ENCODE measurements around the gene MSANTD1. TPM values are rescaled to one million over a fixed set of nuclear protein-coding genes. Genes with fewer than 3 reads are reported as not detected.

The MSANTD1 gene
- total and polyA plus RNA-seq, 10 of the 15 experiments (the other 5 are each of a cell fraction or from before 2014, with no cell fraction given) = 0.07 to 0.87 (median 0.22) TPM; not detected in 2

- TF ChIP-seq SMAD5 (IDR thresholded peaks at IDR 0.05; ENCODE audit: low read depth) = no peak
- no peak for TF ChIP-seq BACH1 (IDR thresholded peaks at IDR 0.05; ENCODE audit: borderline replicate concordance)
- ChIA-PET SMC1A (ENCODE audit: uncharacterized antibody, unreplicated experiment) (interaction anchor here (1.1 to 2.2 kb wide), 4 partner anchors 18 to 42 kb away, joined by 3 to 8 read pairs (median 4); no protein-coding TSS in a partner anchor), CTCF (no interaction called here), POLR2A (no interaction called here), RAD21 (ENCODE audit: unreplicated experiment) (no interaction called here)
- Histone ChIP-seq H3K4me2 (ENCODE audit: control insufficient read depth, insufficient read depth) (no peak overlapping the region), H3K27ac (ENCODE audit: control insufficient read depth, insufficient read depth) (no peak overlapping the region), H3K4me1 (ENCODE audit: control insufficient read depth, insufficient read depth, low read length) (peaks cover 16% of the 10 kb centered on the region), H3K36me3 (ENCODE audit: control insufficient read depth in 2 of 2, insufficient read depth in 2 of 2, low read length in 1 of 2) (no peaks in the 10 kb centered on the region), H3K9ac (ENCODE audit: control insufficient read depth, insufficient read depth, low read length) (no peak overlapping the region), H3K4me3 (no peak overlapping the region), H3K9me3 (replicated peaks; ENCODE audit: control insufficient read depth, insufficient read depth, low read length) (no peaks in the 10 kb centered on the region), H3K27me3 (replicated peaks in 1 of 2; ENCODE audit: control insufficient read depth in 2 of 2, insufficient read depth in 2 of 2, low read length in 1 of 2) (no peaks in the 10 kb centered on the region), H2AFZ (ENCODE audit: control insufficient read depth, low read depth, low read length) (no peak overlapping the region), H3K79me2 (ENCODE audit: control insufficient read depth, insufficient read depth, low read length) (no peaks in the 10 kb centered on the region), H4K20me1 (ENCODE audit: control insufficient read depth, insufficient read depth) (no peaks in the 10 kb centered on the region)
- FAIRE-seq = no peak
- 29% methylated on average over 2 of the region's 2 CpGs for WGBS (ENCODE audit: insufficient coverage, insufficient replicate concordance, low lambda C conversion rate, missing lambda C conversion rate)
- no peak for ATAC-seq
- in situ Hi-C loops (cut with MboI) = no loop called here
- no TSS peak for BruUV-seq (replicated peaks)
- intact Hi-C loops (cut with micrococcal nuclease; ENCODE audit: unreplicated experiment) = no loop called here
- DNase-seq (ENCODE audit: low read depth, low spot score) = no peak
Observed at GRCh38 chr4:3303565-3303824, 54.5 kb downstream of the MSANTD1 start.

- Histone ChIP-seq H3K4me1 (ENCODE audit: control insufficient read depth, insufficient read depth, low read length) (peaks cover 16% of the 10 kb centered on the region), H2AFZ (ENCODE audit: control insufficient read depth, low read depth, low read length) (no peak overlapping the region), H3K27me3 (replicated peaks in 1 of 2; ENCODE audit: control insufficient read depth in 2 of 2, insufficient read depth in 2 of 2, low read length in 1 of 2) (no peaks in the 10 kb centered on the region), H3K4me2 (ENCODE audit: control insufficient read depth, insufficient read depth) (no peak overlapping the region), H3K9me3 (replicated peaks; ENCODE audit: control insufficient read depth, insufficient read depth, low read length) (no peaks in the 10 kb centered on the region), H3K4me3 (no peak overlapping the region), H3K9ac (ENCODE audit: control insufficient read depth, insufficient read depth, low read length) (no peak overlapping the region), H3K79me2 (ENCODE audit: control insufficient read depth, insufficient read depth, low read length) (no peaks in the 10 kb centered on the region), H3K36me3 (ENCODE audit: control insufficient read depth in 2 of 2, insufficient read depth in 2 of 2, low read length in 1 of 2) (no peaks in the 10 kb centered on the region), H4K20me1 (ENCODE audit: control insufficient read depth, insufficient read depth) (no peaks in the 10 kb centered on the region), H3K27ac (ENCODE audit: control insufficient read depth, insufficient read depth) (no peak overlapping the region)
- DNase-seq (ENCODE audit: low read depth, low spot score) = no peak
- TF ChIP-seq EP300 (IDR thresholded peaks at IDR 0.05; ENCODE audit: borderline replicate concordance in 1 of 2, control insufficient read depth in 1 of 2, low read depth in 2 of 2, low read length in 2 of 2) (no peak), ATF2 (IDR thresholded peaks at IDR 0.05; ENCODE audit: low read length) (no peak), ZSCAN29 (IDR thresholded peaks at IDR 0.05) (no peak)
- no peak for ATAC-seq
- BruUV-seq (replicated peaks) = no TSS peak
- ChIA-PET POLR2A (no interaction called here), RAD21 (ENCODE audit: unreplicated experiment) (no interaction called here), SMC1A (ENCODE audit: uncharacterized antibody, unreplicated experiment) (interaction anchor here (1.1 to 2.2 kb wide), 4 partner anchors 17 to 42 kb away, joined by 3 to 8 read pairs (median 4); no protein-coding TSS in a partner anchor), CTCF (no interaction called here)
- WGBS (ENCODE audit: insufficient coverage, insufficient replicate concordance, low lambda C conversion rate, missing lambda C conversion rate) = 58% methylated on average over 15 of the region's 15 CpGs
- FAIRE-seq = no peak
- in situ Hi-C loops (cut with MboI) = no loop called here
- intact Hi-C loops (cut with micrococcal nuclease; ENCODE audit: unreplicated experiment) = no loop called here
Observed at GRCh38 chr4:3303923-3304710, 55.2 kb downstream of the MSANTD1 start.
